Mucosa of rectum (tissue), 2 donors: ENCODE data around the gene ATP10A.

Source experiments
- H3K27ac ChIP-seq, 2 donors: one replicate each; pipeline ENCODE4 v1.7.0; 2013; ENCODE audit warnings: inconsistent platforms in 2 of 2, low read depth in 2 of 2, low read length in 2 of 2
- H3K27me3 ChIP-seq, 2 donors: one replicate each; pipeline ENCODE4 v1.7.0; 2013; ENCODE audit warnings: low read length in 2 of 2; ENCODE audit not compliant: control insufficient read depth in 2 of 2, insufficient read depth in 2 of 2
- H3K36me3 ChIP-seq, 2 donors: one replicate each; pipeline ENCODE4 v1.7.0; 2013; ENCODE audit warnings: low read length in 2 of 2; ENCODE audit not compliant: control insufficient read depth in 2 of 2, insufficient read depth in 2 of 2
- H3K4me1 ChIP-seq, 2 donors: one replicate each; pipeline ENCODE4 v1.7.0; 2013; ENCODE audit warnings: low read length in 2 of 2, mild to moderate bottlenecking in 1 of 2; ENCODE audit not compliant: control insufficient read depth in 2 of 2, insufficient read depth in 2 of 2
- H3K4me3 ChIP-seq, 2 donors: one replicate each; pipeline ENCODE4 v1.7.0; 2013; ENCODE audit warnings: low read length in 2 of 2
- H3K9ac ChIP-seq, 2 donors: one replicate each; pipeline ENCODE4 v1.7.0; 2013; ENCODE audit warnings: low read length in 2 of 2, low read depth in 1 of 2, mild to moderate bottlenecking in 1 of 2
- H3K9me3 ChIP-seq, 2 donors: one replicate each; pipeline ENCODE4 v1.7.0; 2013; ENCODE audit warnings: low read length in 2 of 2; ENCODE audit not compliant: control insufficient read depth in 2 of 2
- donor health status: healthy.
- donor health status: Normal muscosa, but diverticular disease.

ATP10A gene

DNA sequence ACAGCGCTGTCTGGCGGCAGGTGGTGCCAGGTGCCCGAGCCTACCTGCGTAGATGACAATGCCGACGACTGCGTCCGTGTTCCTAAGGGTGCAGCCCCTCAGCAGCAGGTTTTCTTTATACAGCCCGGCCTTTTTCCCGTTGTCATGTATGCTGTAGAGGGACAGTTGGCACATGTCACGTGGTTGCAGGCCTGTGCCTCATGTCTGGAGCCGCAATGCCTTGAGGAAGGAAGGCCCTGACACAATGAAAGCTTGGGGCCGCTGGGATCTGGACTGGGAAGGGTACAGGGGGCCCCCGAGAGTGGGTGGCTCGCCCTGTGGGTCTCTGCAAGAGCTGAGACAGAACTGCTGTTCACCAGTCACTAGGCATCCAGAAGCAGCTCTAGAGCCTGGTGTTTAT is 136.0 kb downstream of the ATP10A start:
- Histone ChIP-seq H3K9ac (no peak overlapping the region), H3K4me1 (no peaks in the 10 kb centered on the region), H3K36me3 (peaks cover 0 to 2% of the 10 kb centered on the region in 2 donors), H3K27me3 (no peaks in the 10 kb centered on the region), H3K4me3 (no peak overlapping the region), H3K9me3 (peaks cover 0 to 2% of the 10 kb centered on the region in 2 donors), H3K27ac (no peak overlapping the region)

GRCh38 chr15:25725758-25726157 is 137.4 kb downstream of the ATP10A start:
- Histone ChIP-seq H3K9me3 (peaks cover 0 to 2% of the 10 kb centered on the region in 2 donors), H3K27ac (no peak overlapping the region), H3K4me1 (no peaks in the 10 kb centered on the region), H3K9ac (no peak overlapping the region), H3K4me3 (no peak overlapping the region), H3K36me3 (peaks cover 0 to 2% of the 10 kb centered on the region in 2 donors), H3K27me3 (no peaks in the 10 kb centered on the region)

DNA sequence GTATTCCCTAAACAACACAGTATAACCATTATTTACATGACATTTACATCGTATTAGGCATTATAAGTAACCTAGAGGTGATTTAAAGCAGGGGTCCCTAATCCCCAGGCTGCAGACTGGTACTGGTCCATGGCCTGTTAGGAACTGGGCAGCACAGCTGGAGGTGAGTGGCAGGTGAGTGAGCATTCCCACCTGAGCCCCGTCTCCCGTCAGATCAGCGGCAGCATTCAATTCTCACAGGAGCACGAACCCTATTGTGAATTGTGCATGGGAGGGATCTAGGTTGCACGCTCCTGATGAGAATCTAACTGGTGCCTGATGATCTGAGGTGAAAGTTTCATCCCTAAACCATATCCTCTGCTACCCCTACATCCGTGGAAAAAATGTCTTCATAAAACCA is 138.2 kb downstream of the ATP10A start:
- no peak overlapping the region for H3K9ac ChIP-seq
- no peak overlapping the region for H3K27ac ChIP-seq
- no peak overlapping the region for H3K4me3 ChIP-seq
- H3K4me1 ChIP-seq = no peaks in the 10 kb centered on the region
- H3K9me3 ChIP-seq = peaks cover 0 to 2% of the 10 kb centered on the region in 2 donors
- no peaks in the 10 kb centered on the region for H3K27me3 ChIP-seq
- peaks cover 0 to 2% of the 10 kb centered on the region in 2 donors for H3K36me3 ChIP-seq

DNA sequence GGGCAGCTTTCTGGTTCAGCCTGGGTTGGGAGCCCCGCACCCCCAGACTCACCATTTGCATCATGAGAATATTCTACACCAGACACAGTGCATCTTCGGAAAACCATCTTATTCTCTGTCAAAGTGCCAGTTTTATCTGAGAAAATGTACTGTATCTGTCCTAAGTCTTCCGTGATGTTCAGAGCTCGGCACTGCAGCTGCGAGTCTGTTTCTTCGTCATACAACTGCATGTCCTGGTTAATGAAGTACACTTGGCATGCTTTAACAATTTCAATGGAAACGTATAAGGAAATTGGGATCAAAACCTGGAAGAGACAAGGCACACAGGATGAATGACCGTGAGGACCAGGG is 141.5 kb downstream of the ATP10A start:
- Histone ChIP-seq H3K4me3 (no peak overlapping the region), H3K4me1 (no peaks in the 10 kb centered on the region), H3K27me3 (no peaks in the 10 kb centered on the region), H3K9ac (no peak overlapping the region), H3K36me3 (no peaks in the 10 kb centered on the region), H3K27ac (no peak overlapping the region), H3K9me3 (peaks cover 0 to 2% of the 10 kb centered on the region in 2 donors)

- Histone ChIP-seq H3K4me1 (no peaks in the 10 kb centered on the region), H3K9me3 (peaks cover 0 to 2% of the 10 kb centered on the region in 2 donors), H3K9ac (no peak overlapping the region), H3K36me3 (no peaks in the 10 kb centered on the region), H3K4me3 (no peak overlapping the region), H3K27me3 (no peaks in the 10 kb centered on the region), H3K27ac (no peak overlapping the region)
These were observed 143.8 kb downstream of the ATP10A start for GRCh38 chr15:25719101-25719985.

- H3K9ac ChIP-seq = no peak overlapping the region
- H3K9me3 ChIP-seq = peaks cover 0 to 2% of the 10 kb centered on the region in 2 donors
- no peaks in the 10 kb centered on the region for H3K36me3 ChIP-seq
- no peaks in the 10 kb centered on the region for H3K27me3 ChIP-seq
- H3K27ac ChIP-seq = no peak overlapping the region
- H3K4me1 ChIP-seq = no peaks in the 10 kb centered on the region
- no peak overlapping the region for H3K4me3 ChIP-seq
These were observed 144.5 kb downstream of the ATP10A start for GRCh38 chr15:25718597-25718996.

DNA sequence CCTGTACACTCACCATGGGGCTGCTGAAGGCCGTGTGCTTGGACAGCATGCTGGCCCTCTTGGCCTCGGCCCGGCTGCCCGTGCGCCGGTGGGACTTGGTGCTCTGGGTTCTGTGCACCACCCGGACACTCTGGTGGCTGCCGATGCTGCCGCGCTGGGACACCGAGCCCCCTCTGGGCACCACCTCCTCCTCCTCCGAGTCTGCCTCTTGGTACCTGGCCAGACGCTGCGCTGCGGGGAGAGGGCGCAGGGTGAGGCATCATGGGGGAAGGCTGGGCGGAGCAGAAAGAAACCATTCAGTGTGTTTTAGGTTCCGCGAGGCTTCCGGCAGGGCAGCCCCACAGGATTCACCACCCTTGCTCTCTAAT is 145.0 kb downstream of the ATP10A start:
- Histone ChIP-seq H3K27ac (no peak overlapping the region), H3K4me3 (no peak overlapping the region), H3K27me3 (no peaks in the 10 kb centered on the region), H3K4me1 (no peaks in the 10 kb centered on the region), H3K36me3 (no peaks in the 10 kb centered on the region), H3K9ac (no peak overlapping the region), H3K9me3 (peaks cover 0 to 2% of the 10 kb centered on the region in 2 donors)

- Histone ChIP-seq H3K4me3 (no peak overlapping the region), H3K27ac (no peak overlapping the region)
These were observed 145.5 kb downstream of the ATP10A start for GRCh38 chr15:25717457-25718168.

GRCh38 chr15:25717127-25717456 is 146.0 kb downstream of the ATP10A start:
- Histone ChIP-seq H3K27me3 (no peaks in the 10 kb centered on the region), H3K27ac (no peak overlapping the region), H3K4me1 (no peaks in the 10 kb centered on the region)

More at GRCh38 chr15:25717457-25718168, 145.5 kb downstream of the ATP10A start:
- no peaks in the 10 kb centered on the region for H3K36me3 ChIP-seq
- no peaks in the 10 kb centered on the region for H3K27me3 ChIP-seq
- peaks cover 0 to 2% of the 10 kb centered on the region in 2 donors for H3K9me3 ChIP-seq
- H3K4me1 ChIP-seq = no peaks in the 10 kb centered on the region
- H3K9ac ChIP-seq = no peak overlapping the region

DNA sequence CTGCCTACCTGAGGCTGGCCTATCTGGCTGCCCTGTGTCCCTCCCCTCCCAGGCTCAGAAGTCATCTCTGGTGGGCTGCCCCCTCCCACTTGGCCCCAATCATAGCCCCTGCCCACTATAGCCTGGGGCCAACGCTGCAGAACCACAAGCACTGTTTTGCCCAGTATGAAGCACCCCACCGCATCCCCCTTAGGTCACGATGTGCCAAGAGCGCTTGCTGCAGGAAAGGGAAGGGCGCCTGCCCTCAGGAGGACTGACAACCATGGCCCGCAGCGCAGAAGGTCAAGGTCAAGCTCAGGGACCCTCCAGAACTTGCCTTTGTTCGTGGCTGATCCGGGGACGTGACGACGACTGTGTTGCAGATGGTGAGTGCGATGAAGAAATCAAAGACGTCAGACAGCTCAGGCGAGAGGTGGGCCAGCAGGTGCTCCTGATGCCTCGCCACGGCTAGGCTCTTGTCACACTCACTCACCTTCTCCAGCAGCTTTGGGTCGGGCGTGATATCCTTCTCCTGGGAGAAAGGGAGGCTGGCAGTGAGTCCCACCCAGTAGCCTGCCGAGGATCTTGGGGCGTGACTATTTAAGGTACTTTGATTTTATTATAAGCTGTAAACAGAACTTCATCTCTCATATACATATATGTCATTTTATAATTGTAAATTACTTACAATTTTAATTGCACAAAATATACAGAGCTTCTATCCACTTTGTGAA is 146.6 kb downstream of the ATP10A start:
- Histone ChIP-seq H3K27me3 (no peaks in the 10 kb centered on the region), H3K4me1 (no peaks in the 10 kb centered on the region), H3K4me3 (no peak overlapping the region), H3K36me3 (no peaks in the 10 kb centered on the region), H3K9me3 (no peaks in the 10 kb centered on the region), H3K27ac (no peak overlapping the region), H3K9ac (no peak overlapping the region)

More at GRCh38 chr15:25717127-25717456, 146.0 kb downstream of the ATP10A start:
- Histone ChIP-seq H3K9ac (no peak overlapping the region), H3K9me3 (no peaks in the 10 kb centered on the region), H3K36me3 (no peaks in the 10 kb centered on the region), H3K4me3 (no peak overlapping the region)
